ENCODE measurements around the gene DLST.

Gene DLST

DNA sequence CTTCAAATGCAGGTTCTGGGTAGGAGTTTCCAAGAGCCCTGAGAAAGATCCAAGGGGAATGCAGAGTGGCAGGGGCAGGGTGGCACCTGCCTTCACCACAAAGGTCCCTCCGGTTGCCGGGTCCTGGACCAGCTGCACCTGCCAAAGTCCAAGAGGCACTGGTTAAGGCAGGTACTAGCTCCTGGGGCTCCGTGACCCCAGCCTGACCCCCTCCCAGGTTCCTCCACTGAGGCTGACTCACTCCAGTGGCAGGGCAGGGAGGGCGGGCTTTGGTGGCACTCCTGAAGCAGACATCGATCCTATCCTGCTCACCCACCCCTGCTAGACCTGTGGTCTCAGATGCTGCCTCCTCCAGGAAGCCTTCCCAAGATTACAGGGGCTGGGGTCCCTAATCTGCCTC, 30.0 kb downstream of the DLST start:
- DNase-seq (ENCODE audit: extremely low spot score), result no peak
- TF ChIP-seq, protein P1, sequence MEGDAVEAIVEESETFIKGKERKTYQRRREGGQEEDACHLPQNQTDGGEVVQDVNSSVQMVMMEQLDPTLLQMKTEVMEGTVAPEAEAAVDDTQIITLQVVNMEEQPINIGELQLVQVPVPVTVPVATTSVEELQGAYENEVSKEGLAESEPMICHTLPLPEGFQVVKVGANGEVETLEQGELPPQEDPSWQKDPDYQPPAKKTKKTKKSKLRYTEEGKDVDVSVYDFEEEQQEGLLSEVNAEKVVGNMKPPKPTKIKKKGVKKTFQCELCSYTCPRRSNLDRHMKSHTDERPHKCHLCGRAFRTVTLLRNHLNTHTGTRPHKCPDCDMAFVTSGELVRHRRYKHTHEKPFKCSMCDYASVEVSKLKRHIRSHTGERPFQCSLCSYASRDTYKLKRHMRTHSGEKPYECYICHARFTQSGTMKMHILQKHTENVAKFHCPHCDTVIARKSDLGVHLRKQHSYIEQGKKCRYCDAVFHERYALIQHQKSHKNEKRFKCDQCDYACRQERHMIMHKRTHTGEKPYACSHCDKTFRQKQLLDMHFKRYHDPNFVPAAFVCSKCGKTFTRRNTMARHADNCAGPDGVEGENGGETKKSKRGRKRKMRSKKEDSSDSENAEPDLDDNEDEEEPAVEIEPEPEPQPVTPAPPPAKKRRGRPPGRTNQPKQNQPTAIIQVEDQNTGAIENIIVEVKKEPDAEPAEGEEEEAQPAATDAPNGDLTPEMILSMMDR (IDR thresholded peaks at IDR 0.05; ENCODE audit: control extremely low read depth, extremely low read depth, low read depth, missing control alignments), result no peak
- ChIA-PET CTCF (interaction anchor here (1.6 to 17.5 kb wide), 3 partner anchors 18 to 177 kb away, joined by 4 to 542 read pairs (median 11); no protein-coding TSS in a partner anchor), POLR2A (no interaction called here)

DNA sequence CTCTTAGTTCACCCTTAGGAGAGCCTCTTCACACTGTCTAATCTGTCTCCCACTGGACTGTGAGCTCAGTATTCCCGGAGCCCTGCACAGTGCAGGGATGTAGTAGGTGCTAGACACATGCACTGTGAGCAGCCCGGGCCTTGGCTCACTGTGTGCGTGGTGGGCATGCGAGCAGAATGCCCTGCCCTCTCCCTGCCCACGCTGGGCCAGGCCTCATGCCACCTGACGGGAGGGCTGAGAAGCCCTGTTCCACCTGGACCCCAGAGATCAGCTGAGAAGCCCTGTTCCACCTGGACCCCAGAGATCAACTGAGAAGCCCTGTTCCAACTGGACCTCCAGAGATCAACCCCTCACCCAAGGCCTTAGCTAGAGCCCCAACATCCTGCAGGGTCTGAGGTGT, 30.4 kb downstream of the DLST start:
- CTCF ChIA-PET, result interaction anchor here (1.6 to 17.5 kb wide), 3 partner anchors 18 to 176 kb away, joined by 4 to 542 read pairs (median 11); no protein-coding TSS in a partner anchor
- POLR2A ChIA-PET, result no interaction called here

DNA sequence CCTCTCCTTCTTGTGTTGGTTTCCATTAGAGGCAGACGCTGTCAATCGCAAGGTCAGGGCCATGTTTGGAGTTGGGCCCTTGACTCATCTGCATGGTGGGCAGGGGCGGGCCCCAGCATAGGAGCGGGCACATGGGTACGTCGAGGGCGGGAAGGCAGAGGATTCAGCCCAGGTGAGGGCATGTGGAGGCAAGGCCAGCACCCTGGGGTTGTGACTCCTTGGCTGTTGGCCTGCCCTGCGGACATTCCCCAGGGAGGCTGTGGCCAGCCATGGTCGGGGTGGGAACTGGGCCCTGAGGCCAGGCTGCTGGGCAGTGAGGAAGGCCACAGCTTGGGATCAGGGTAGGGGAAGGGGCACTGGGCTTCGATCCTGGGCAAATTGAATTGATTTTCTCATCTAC, 31.1 kb downstream of the DLST start:
- DNase-seq (ENCODE audit: extremely low spot score), result no peak
- ChIA-PET CTCF (interaction anchor here (0.8 to 17.5 kb wide), 3 partner anchors 8 to 56 kb away, joined by 3 to 542 read pairs (median 4); no protein-coding TSS in a partner anchor), POLR2A (no interaction called here)
- TF ChIP-seq, protein P1 (IDR thresholded peaks at IDR 0.05; ENCODE audit: control extremely low read depth, extremely low read depth, low read depth, missing control alignments), result no peak

More for the DNA sequence above, 30.4 kb downstream of the DLST start:
- no peak for DNase-seq (ENCODE audit: extremely low spot score)
- TF ChIP-seq, protein P1 (IDR thresholded peaks at IDR 0.05; ENCODE audit: control extremely low read depth, extremely low read depth, low read depth, missing control alignments), result no peak

DNA sequence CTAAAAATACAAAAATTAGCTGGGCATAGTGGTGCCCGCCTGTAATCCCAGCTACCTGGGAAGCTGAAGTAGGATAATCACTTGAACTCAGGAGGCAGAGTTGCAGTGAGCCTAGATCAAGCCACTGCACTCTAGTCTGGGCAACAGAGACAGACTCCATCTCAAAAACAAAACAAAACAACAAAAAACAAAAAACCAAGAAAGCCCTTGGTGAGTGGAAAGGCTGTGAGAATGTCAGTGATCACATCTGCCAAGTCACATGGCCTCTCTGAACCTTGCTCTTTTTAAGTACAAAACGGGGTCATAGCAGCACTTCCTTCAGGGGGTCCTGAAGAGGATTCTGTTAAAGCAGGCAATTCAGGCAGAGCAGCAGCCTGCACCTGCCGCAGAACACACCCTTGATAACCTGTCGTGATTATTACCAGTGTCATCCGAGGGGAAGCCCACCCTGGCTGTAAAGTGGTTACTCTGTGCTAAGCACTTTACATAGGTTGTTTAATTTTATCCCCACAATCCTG, 31.7 kb downstream of the DLST start:
- no peak for DNase-seq (ENCODE audit: extremely low spot score)
- ChIA-PET POLR2A (no interaction called here), CTCF (interaction anchor here (0.8 to 17.5 kb wide), 2 partner anchors 9 to 57 kb away, joined by 3 to 542 read pairs; no protein-coding TSS in a partner anchor)
- TF ChIP-seq, protein P1 (IDR thresholded peaks at IDR 0.05; ENCODE audit: control extremely low read depth, extremely low read depth, low read depth, missing control alignments), result no peak

DNA sequence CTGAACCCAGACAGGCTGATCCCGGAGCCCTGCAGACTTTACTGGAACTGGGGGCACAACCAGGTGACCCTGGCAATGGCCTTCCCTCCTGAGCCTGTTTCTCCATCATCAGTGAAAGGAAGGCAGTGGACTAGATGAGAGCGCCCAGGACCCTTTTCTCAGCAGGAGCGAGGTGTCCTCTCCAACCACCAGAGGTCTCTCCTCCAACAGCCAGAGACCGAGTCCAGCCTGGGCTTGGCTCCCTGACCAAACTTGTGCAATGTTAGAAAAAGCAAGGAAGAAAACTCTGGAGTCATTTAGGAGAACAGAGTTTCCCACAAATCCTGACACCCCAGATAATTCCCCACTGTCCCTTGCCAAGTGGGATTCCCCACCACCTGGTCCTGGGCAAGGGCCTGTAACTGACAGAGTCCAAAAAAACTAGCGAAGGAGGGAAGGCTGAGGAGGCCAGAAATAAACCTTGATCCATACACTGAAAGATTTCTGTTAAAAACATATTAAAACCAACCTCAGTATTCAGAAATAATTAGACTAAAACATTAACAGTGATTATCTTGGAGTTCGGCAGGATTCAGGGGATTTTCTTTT, 32.4 kb downstream of the DLST start:
- ChIA-PET CTCF (interaction anchor here (1.7 kb wide), 1 partner anchor 8 kb away, joined by 5 read pairs; no protein-coding TSS in a partner anchor), POLR2A (no interaction called here)
- DNase-seq (ENCODE audit: extremely low spot score), result peak; percentile 64
- TF ChIP-seq, protein P1 (IDR thresholded peaks at IDR 0.05; ENCODE audit: control extremely low read depth, extremely low read depth, low read depth, missing control alignments), result peak; percentile 45

DNA sequence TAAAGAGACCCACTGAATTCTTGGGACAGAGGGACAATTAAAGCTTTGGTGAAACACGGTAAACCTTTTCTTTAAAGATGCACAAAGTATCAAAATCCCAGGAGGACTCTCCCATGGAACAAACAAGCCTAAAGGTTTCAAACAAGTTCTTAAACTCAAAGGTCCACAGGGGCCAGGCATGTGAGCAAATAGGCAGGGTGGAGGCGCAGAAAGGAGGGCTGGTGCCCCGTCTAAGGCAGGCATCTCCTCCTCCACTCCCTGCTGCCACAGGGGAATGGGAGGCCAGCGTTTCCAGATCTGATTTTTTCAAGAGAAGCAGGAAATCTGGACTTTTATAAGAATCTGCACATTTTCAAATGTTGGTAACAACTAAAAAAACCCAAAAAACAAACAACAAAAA, 33.7 kb downstream of the DLST start:
- TF ChIP-seq, protein P1 (IDR thresholded peaks at IDR 0.05; ENCODE audit: control extremely low read depth, extremely low read depth, low read depth, missing control alignments), result no peak
- ChIA-PET CTCF (interaction anchor here (1.1 to 2.8 kb wide), 3 partner anchors 9 to 172 kb away, joined by 4 to 17 read pairs (median 5); no protein-coding TSS in a partner anchor), POLR2A (no interaction called here)
- DNase-seq (ENCODE audit: extremely low spot score), result no peak

Data from GM10248 (cell line).